ENCODE measurements around the gene ZSCAN9.

GRCh38 chr6:28277746-28278145 is 52.7 kb downstream of the ZSCAN9 start:
- TF ChIP-seq POLR2A (IDR thresholded peaks at IDR 0.05; ENCODE audit: low read depth, low read length) (no peak), TAF1 (IDR thresholded peaks at IDR 0.05; ENCODE audit: borderline replicate concordance, low read depth, low read length) (no peak), POLR2AphosphoS5 (IDR thresholded peaks at IDR 0.05; ENCODE audit: low read depth, low read length) (no peak)
